Transverse colon (tissue), 4 donors: ENCODE data around the gene CHAC2. TPM values are rescaled to one million over a fixed set of nuclear protein-coding genes. Genes with fewer than 3 reads are reported as not detected.

ENCODE experiments used
- DNase-seq: peaks from one replicate; pipeline ENCODE4 v3.0.0-alpha.2; 2019
- H3K27ac ChIP-seq, 4 donors: fragments of 200-600 bp; sonication (generic); 2 replicates each; pipeline ENCODE4 v1.5.1; 2016 to 2018; ENCODE audit warnings: inconsistent platforms in 4 of 4
- H3K27me3 ChIP-seq: fragments of 200-600 bp; sonication (generic); 2 replicates; pipeline ENCODE4 v1.5.1; 2017; ENCODE audit warnings: inconsistent platforms
- H3K36me3 ChIP-seq, 4 donors: fragments of 200-600 bp; sonication (generic); 2 replicates each; pipeline ENCODE4 v1.5.1; 2017 to 2019; ENCODE audit warnings: inconsistent platforms in 4 of 4
- H3K4me1 ChIP-seq, 4 donors: fragments of 200-600 bp; sonication (generic); 2 replicates each; pipeline ENCODE4 v1.5.1; 2017 to 2020; ENCODE audit warnings: inconsistent platforms in 4 of 4
- H3K4me3 ChIP-seq, 4 donors: fragments of 200-600 bp; sonication (generic); 1 replicate in 1 of 4; 2 replicates in 3 of 4; pipeline versions ENCODE4 v1.5.1 to v1.6.1; 2017 to 2019; ENCODE audit warnings: inconsistent platforms in 4 of 4
- H3K9me3 ChIP-seq, 2 donors: fragments of 200-600 bp; sonication (generic); 2 replicates each; pipeline ENCODE4 v1.5.1; 2017 to 2019; ENCODE audit warnings: inconsistent platforms in 2 of 2
- EP300 ChIP-seq: sonication (generic); formaldehyde crosslinking; IDR thresholded peaks from one replicate; pipeline ENCODE4 v1.6.1; 2017; ENCODE audit warnings: antibody characterized with exemption, low read depth
- POLR2A ChIP-seq: fragments of 450-650 bp; IDR thresholded peaks from one replicate; pipeline ENCODE4 v1.6.1; 2016; ENCODE audit warnings: antibody characterized with exemption, mild to moderate bottlenecking, moderate library complexity
- POLR2AphosphoS5 ChIP-seq, 3 donors: sonication (generic); formaldehyde crosslinking; IDR thresholded peaks; one replicate each; pipeline ENCODE4 v1.6.1; 2016; ENCODE audit warnings: antibody characterized with exemption in 3 of 3
- WGBS, 2 donors: methylation state at CpG; one replicate each; pipeline ENCODE4 v1.1.5; 2018; ENCODE audit warnings: low coverage in 1 of 2; 5-methylcytosine and 5-hydroxymethylcytosine counted together
- in situ Hi-C, 4 donors: fragments of 200-750 bp; cut with MboI; loops; one replicate each; pipeline versions ENCODE4 v1.15.0 to v1.15.1; 2017; ENCODE audit warnings: low sequenced_read_pairs in 3 of 4, low pct_ligation_motif_present in 1 of 4, low pct_unique_long_range_greater_than_20kb in 1 of 4
- intact Hi-C: fragments of 100-400 bp; cut with DNase I; formaldehyde crosslinking; loops from one replicate; pipeline ENCODE4 v1.15.1; 2023; ENCODE audit warnings: low total_unique reads
- total RNA-seq, 4 donors: library from RNA; depleted of rRNA; stranded (reverse); fragments of >200 nt; gene quantifications; one replicate each; pipeline ENCODE4 v1.1.0, GENCODE V29; 2016
- TF ChIP-seq, protein P1 (sequence below), 5 experiments: fragments of 200-600 bp in 3 of 5; fragments of 450-650 bp in 2 of 5; sonication (generic) in 3 of 5; IDR thresholded peaks; 1 replicate in 2 of 5; 2 replicates in 3 of 5; pipeline ENCODE4 v1.5.1; 2016 to 2017; ENCODE audit warnings: antibody characterized with exemption in 5 of 5, inconsistent platforms in 3 of 5, mild to moderate bottlenecking in 2 of 5, moderate library complexity in 1 of 5

CHAC2 gene
- total RNA-seq, 4 donors from 2014 or later = 1.4 to 2.1 (median 1.5) TPM

DNA sequence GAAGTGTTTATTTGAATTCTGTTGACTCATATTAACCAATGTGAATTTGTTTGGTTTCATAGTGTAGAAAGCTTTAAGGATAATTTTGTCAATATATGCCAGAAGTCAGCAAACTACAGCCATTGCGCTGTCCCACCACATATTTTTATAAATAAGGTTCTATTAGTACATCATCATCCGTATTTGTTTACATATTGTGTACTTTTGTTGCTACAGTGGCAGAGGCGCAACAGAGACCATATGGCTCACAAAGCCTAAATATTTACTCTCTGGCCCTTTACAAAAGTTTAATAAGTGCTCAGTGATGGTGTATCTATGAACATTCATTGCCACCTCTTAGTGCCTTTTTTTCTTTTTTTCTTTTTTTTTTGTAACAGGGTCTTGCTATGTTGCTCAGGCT, 25.7 kb downstream of the CHAC2 start:
- no peak overlapping the region for H3K27ac ChIP-seq
- intact Hi-C loops (no loop called here), in situ Hi-C loops (no loop called here)
- H3K36me3 ChIP-seq = peaks cover 0 to 36% (median 18%) of the 10 kb centered on the region in 4 donors
- H3K27me3 ChIP-seq = no peaks in the 10 kb centered on the region
- DNase-seq = no peak
- H3K4me3 ChIP-seq = no peak overlapping the region
- 86% methylated on average over 3 of the region's 3 CpGs for WGBS, 2 donors
- no peak for TF ChIP-seq EP300
- no peak for TF ChIP-seq POLR2AphosphoS5 (IDR thresholded peaks at IDR 0.05)
- no peak for TF ChIP-seq POLR2A
- TF ChIP-seq, protein P1, sequence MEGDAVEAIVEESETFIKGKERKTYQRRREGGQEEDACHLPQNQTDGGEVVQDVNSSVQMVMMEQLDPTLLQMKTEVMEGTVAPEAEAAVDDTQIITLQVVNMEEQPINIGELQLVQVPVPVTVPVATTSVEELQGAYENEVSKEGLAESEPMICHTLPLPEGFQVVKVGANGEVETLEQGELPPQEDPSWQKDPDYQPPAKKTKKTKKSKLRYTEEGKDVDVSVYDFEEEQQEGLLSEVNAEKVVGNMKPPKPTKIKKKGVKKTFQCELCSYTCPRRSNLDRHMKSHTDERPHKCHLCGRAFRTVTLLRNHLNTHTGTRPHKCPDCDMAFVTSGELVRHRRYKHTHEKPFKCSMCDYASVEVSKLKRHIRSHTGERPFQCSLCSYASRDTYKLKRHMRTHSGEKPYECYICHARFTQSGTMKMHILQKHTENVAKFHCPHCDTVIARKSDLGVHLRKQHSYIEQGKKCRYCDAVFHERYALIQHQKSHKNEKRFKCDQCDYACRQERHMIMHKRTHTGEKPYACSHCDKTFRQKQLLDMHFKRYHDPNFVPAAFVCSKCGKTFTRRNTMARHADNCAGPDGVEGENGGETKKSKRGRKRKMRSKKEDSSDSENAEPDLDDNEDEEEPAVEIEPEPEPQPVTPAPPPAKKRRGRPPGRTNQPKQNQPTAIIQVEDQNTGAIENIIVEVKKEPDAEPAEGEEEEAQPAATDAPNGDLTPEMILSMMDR (IDR thresholded peaks at IDR 0.05) = no peak
- H3K4me1 ChIP-seq = peaks cover 2 to 27% (median 8%) of the 10 kb centered on the region in 4 donors
- no peaks in the 10 kb centered on the region for H3K9me3 ChIP-seq

DNA sequence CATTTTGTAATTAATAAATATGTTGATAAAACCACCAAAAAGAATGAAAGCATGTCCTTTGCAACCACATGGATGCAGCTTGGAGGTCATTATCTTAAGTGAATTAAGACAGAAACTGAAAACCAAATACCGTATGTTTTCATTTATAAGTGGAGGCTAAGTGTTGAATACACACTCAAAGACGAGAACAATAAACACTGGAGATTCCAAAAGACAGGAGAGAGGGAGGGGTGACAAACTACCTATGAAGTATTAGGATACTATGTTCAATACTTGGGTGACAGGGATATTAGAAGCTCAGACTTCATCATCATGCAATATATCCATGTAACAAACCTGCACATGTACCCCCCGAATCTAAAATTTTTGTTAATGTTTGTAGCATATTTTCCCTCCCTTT, 26.2 kb downstream of the CHAC2 start:
- Histone ChIP-seq H3K9me3 (no peaks in the 10 kb centered on the region), H3K4me3 (no peak overlapping the region), H3K27me3 (no peaks in the 10 kb centered on the region), H3K4me1 (peaks cover 0 to 21% (median 4%) of the 10 kb centered on the region in 4 donors), H3K36me3 (peaks cover 0 to 41% (median 20%) of the 10 kb centered on the region in 4 donors), H3K27ac (no peak overlapping the region)
- 78 to 79% methylated on average over 3 of the region's 3 CpGs for WGBS, 2 donors
- intact Hi-C loops = no loop called here
- no peak for DNase-seq
- TF ChIP-seq, protein P1 (IDR thresholded peaks at IDR 0.05) = no peak
- TF ChIP-seq POLR2A = no peak
- TF ChIP-seq EP300 = no peak
- TF ChIP-seq POLR2AphosphoS5 (IDR thresholded peaks at IDR 0.05) = no peak
- in situ Hi-C loops = no loop called here

DNA sequence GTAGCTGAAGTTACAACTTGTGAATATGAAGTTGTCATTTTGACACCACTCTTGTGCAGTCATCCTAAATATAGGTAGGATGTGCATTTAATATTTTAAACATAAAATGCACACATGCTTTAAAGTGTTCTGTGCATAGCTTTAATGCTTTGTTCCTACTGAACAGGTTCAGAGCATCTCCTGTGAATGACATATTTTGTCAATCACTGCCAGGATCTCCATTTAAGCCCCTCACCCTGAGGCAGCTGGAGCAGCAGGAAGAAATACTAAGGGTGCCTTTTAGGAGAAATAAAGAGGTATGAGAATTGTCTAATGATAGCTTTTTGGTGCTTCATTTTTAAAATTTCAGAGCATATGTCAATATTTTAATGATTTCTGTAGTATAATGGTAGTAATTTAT, 33.9 kb downstream of the CHAC2 start:
- TF ChIP-seq EP300 = no peak
- no peak for TF ChIP-seq POLR2AphosphoS5 (IDR thresholded peaks at IDR 0.05)
- no peak for TF ChIP-seq POLR2A
- TF ChIP-seq, protein P1 (IDR thresholded peaks at IDR 0.05) = no peak
- Histone ChIP-seq H3K4me1 (no peaks in the 10 kb centered on the region), H3K4me3 (no peak overlapping the region), H3K27me3 (no peaks in the 10 kb centered on the region), H3K27ac (no peak overlapping the region), H3K36me3 (peaks cover 0 to 60% (median 26%) of the 10 kb centered on the region in 4 donors), H3K9me3 (no peaks in the 10 kb centered on the region)
- in situ Hi-C loops = no loop called here
- DNase-seq = no peak
- intact Hi-C loops = no loop called here

DNA sequence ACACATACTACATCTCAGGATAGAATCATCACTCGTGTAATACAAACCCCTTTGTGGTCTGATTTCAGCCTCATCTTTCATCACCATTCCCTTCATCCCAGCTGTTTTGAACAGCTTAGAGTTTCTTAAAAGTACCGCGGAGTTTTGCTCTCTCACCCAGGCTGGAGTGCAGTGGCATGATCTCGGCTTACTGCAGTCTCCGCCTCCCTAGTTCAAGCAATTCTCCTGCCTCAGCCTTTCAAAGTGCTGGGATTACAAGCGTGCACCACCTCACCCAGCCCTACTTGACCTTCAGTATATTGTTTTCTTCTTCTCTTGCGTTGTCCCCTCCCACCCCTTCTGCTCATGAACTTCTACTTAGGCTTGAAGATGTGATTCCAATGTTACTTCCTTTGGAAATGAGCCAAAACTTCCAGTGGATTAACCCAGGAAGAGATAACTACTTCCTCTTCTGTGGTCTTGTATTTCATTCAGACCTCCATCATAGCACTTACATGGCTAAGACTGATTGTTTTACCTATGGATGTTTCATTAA, 35.1 kb downstream of the CHAC2 start:
- DNase-seq = no peak
- Histone ChIP-seq H3K27me3 (no peaks in the 10 kb centered on the region), H3K36me3 (peaks cover 0 to 61% (median 27%) of the 10 kb centered on the region in 4 donors), H3K4me1 (no peaks in the 10 kb centered on the region), H3K4me3 (no peak overlapping the region), H3K27ac (no peak overlapping the region), H3K9me3 (no peaks in the 10 kb centered on the region)
- intact Hi-C loops = no loop called here
- no peak for TF ChIP-seq EP300
- TF ChIP-seq, protein P1 (IDR thresholded peaks at IDR 0.05) = no peak
- no peak for TF ChIP-seq POLR2AphosphoS5 (IDR thresholded peaks at IDR 0.05)
- TF ChIP-seq POLR2A = no peak
- in situ Hi-C loops = no loop called here
- WGBS, 2 donors = 78 to 85% methylated on average over 7 of the region's 7 CpGs
